Measurements from ENCODE around the gene SIGLEC5. TPM values are rescaled to one million over a fixed set of nuclear protein-coding genes. Genes with fewer than 3 reads are reported as not detected.

Gene SIGLEC5
- total and polyA plus RNA-seq, 2 experiments from 2014 or later = not detected

GRCh38 chr19:51587264-51588191 lies 42.7 kb downstream of the SIGLEC5 start:
- Histone ChIP-seq H3K9me2 (ENCODE audit: insufficient read depth) (peaks cover 4% of the 10 kb centered on the region; the same call in 1 of the 2 replicates), H3K4me3 (no peak overlapping the region), H2AFZ (no peak overlapping the region), H4K20me1 (replicated peaks; ENCODE audit: insufficient read depth) (no peaks in the 10 kb centered on the region), H3K4me2 (no peak overlapping the region), H3K36me3 (ENCODE audit: insufficient read depth) (peaks cover 37% of the 10 kb centered on the region), H3F3A (replicated peaks; ENCODE audit: low read depth) (no peaks in the 10 kb centered on the region), H3K79me2 (replicated peaks; ENCODE audit: insufficient read depth) (no peaks in the 10 kb centered on the region), H3K27ac (ENCODE audit: low read depth) (no peak overlapping the region), H3K27me3 (ENCODE audit: insufficient read depth) (no peaks in the 10 kb centered on the region), H3K4me1 (ENCODE audit: insufficient read depth) (no peaks in the 10 kb centered on the region)
- peaks cover 64% of the 10 kb centered on the region for H3K36me3 Mint-ChIP-seq (ENCODE audit: low read depth)
- H3K27ac Mint-ChIP-seq = no peak overlapping the region
- peaks cover 37% of the 10 kb centered on the region for H3K9me3 Mint-ChIP-seq
- H3K27me3 Mint-ChIP-seq (ENCODE audit: insufficient read depth, low read depth, poor library complexity) = no peaks in the 10 kb centered on the region
- no peak overlapping the region for H3K4me3 Mint-ChIP-seq
- no peak for TF ChIP-seq STAT1 (IDR thresholded peaks at IDR 0.05; ENCODE audit: unreplicated experiment)
- no peak for TF ChIP-seq ETS1 (IDR thresholded peaks at IDR 0.05)
- no peak for TF ChIP-seq POLR2AphosphoS5 (IDR thresholded peaks at IDR 0.05; ENCODE audit: low read depth)
- TF ChIP-seq EZH2phosphoT487 (IDR thresholded peaks at IDR 0.05; ENCODE audit: unreplicated experiment) = no peak
- TF ChIP-seq ZNF331 (CRISPR knock-in tag; IDR thresholded peaks at IDR 0.05; ENCODE audit: low read depth) = no peak
- ATAC-seq (no peak), DNase-seq (ENCODE audit: low spot score) (no peak)
- H3K4me1 Mint-ChIP-seq = no peaks in the 10 kb centered on the region

DNA sequence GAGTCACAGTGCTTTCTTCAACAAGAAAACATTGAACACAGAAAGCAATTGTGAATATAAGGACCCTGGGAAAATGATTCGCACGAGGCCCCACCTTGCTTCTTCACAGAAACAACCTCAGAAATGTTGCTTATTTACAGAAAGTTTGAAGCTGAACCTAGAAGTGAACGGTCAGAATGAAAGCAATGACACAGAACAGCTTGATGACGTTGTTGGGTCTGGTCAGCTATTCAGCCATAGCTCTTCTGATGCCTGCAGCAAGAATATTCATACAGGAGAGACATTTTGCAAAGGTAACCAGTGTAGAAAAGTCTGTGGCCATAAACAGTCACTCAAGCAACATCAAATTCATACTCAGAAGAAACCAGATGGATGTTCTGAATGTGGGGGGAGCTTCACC lies 43.4 kb downstream of the SIGLEC5 start:
- Histone ChIP-seq H2AFZ (no peak overlapping the region), H3K9me2 (ENCODE audit: insufficient read depth) (peaks cover 4% of the 10 kb centered on the region; the same call in 1 of the 2 replicates), H4K20me1 (replicated peaks; ENCODE audit: insufficient read depth) (no peaks in the 10 kb centered on the region), H3K36me3 (ENCODE audit: insufficient read depth) (peaks cover 41% of the 10 kb centered on the region), H3K4me2 (no peak overlapping the region), H3K4me3 (no peak overlapping the region), H3K27ac (ENCODE audit: low read depth) (no peak overlapping the region), H3K4me1 (ENCODE audit: insufficient read depth) (no peaks in the 10 kb centered on the region), H3K27me3 (ENCODE audit: insufficient read depth) (no peaks in the 10 kb centered on the region), H3K79me2 (replicated peaks; ENCODE audit: insufficient read depth) (no peaks in the 10 kb centered on the region), H3F3A (replicated peaks; ENCODE audit: low read depth) (no peaks in the 10 kb centered on the region)
- peaks cover 37% of the 10 kb centered on the region for H3K9me3 Mint-ChIP-seq
- TF ChIP-seq JUNB (IDR thresholded peaks at IDR 0.05; ENCODE audit: unreplicated experiment) (no peak), ZNF331 (CRISPR knock-in tag; IDR thresholded peaks at IDR 0.05; ENCODE audit: low read depth) (no peak), NANOG (IDR thresholded peaks at IDR 0.05; ENCODE audit: borderline replicate concordance) (no peak), STAT1 (IDR thresholded peaks at IDR 0.05; ENCODE audit: unreplicated experiment) (no peak), CREB1 (CRISPR knock-in tag; IDR thresholded peaks at IDR 0.05; ENCODE audit: low read depth) (no peak), ZNF462 (CRISPR knock-in tag; IDR thresholded peaks at IDR 0.05) (no peak), EZH2phosphoT487 (IDR thresholded peaks at IDR 0.05; ENCODE audit: unreplicated experiment) (no peak)
- DNase-seq (ENCODE audit: low spot score) (no peak), ATAC-seq (no peak)
- no peak overlapping the region for H3K4me3 Mint-ChIP-seq
- H3K36me3 Mint-ChIP-seq (ENCODE audit: low read depth) = peaks cover 70% of the 10 kb centered on the region
- no peak overlapping the region for H3K27ac Mint-ChIP-seq
- H3K27me3 Mint-ChIP-seq (ENCODE audit: insufficient read depth, low read depth, poor library complexity) = no peaks in the 10 kb centered on the region
- no peaks in the 10 kb centered on the region for H3K4me1 Mint-ChIP-seq
